DMS114 treated with DMSO at 0.1 percent for 48 hours (cell line): ENCODE measurements around the gene PCGF2.

Experiments used
- DNase-seq: peaks from one replicate; lab custom pipeline; 2025; ENCODE audit not compliant: unreplicated experiment; lab: John Stamatoyannopoulos, UW

The PCGF2 gene

GRCh38 chr17:38719943-38720641 lies 28.0 kb downstream of the PCGF2 start:
- DNase-seq: no peak

- DNase-seq: no peak
Measured at GRCh38 chr17:38719289-38719942, 28.7 kb downstream of the PCGF2 start.

- no peak for DNase-seq
Measured at GRCh38 chr17:38717139-38717745, 30.9 kb downstream of the PCGF2 start.

- no peak for DNase-seq
Measured at GRCh38 chr17:38716368-38717005, 31.6 kb downstream of the PCGF2 start.

- no peak for DNase-seq
Measured at GRCh38 chr17:38715216-38715943, 32.8 kb downstream of the PCGF2 start.

GRCh38 chr17:38713456-38714075 lies 34.6 kb downstream of the PCGF2 start:
- DNase-seq: no peak

- DNase-seq: no peak
Measured at GRCh38 chr17:38712593-38712992, 35.5 kb downstream of the PCGF2 start.

- DNase-seq: no peak
Measured at GRCh38 chr17:38711792-38712571, 36.2 kb downstream of the PCGF2 start.

GRCh38 chr17:38710985-38711384 lies 37.2 kb downstream of the PCGF2 start:
- no peak for DNase-seq

- no peak for DNase-seq
Measured at GRCh38 chr17:38710604-38710962, 37.6 kb downstream of the PCGF2 start.

- no peak for DNase-seq
Measured at GRCh38 chr17:38709864-38710603, 38.1 kb downstream of the PCGF2 start.

GRCh38 chr17:38709104-38709820 lies 38.9 kb downstream of the PCGF2 start:
- no peak for DNase-seq

- no peak for DNase-seq
Measured at GRCh38 chr17:38707678-38708351, 40.3 kb downstream of the PCGF2 start.

- no peak for DNase-seq
Measured at GRCh38 chr17:38706505-38707216, 41.5 kb downstream of the PCGF2 start.

- DNase-seq: no peak
Measured at GRCh38 chr17:38705803-38706504, 42.2 kb downstream of the PCGF2 start.

- DNase-seq: no peak
Measured at GRCh38 chr17:38705523-38705802, 42.7 kb downstream of the PCGF2 start.
